ENCODE results near the gene C3orf62. TPM values are rescaled to one million over a fixed set of nuclear protein-coding genes. Genes with fewer than 3 reads are reported as not detected.

Gene C3orf62
- total RNA-seq, 3 donors from 2014 or later: 4.2 to 5.1 (median 4.3) TPM

DNA sequence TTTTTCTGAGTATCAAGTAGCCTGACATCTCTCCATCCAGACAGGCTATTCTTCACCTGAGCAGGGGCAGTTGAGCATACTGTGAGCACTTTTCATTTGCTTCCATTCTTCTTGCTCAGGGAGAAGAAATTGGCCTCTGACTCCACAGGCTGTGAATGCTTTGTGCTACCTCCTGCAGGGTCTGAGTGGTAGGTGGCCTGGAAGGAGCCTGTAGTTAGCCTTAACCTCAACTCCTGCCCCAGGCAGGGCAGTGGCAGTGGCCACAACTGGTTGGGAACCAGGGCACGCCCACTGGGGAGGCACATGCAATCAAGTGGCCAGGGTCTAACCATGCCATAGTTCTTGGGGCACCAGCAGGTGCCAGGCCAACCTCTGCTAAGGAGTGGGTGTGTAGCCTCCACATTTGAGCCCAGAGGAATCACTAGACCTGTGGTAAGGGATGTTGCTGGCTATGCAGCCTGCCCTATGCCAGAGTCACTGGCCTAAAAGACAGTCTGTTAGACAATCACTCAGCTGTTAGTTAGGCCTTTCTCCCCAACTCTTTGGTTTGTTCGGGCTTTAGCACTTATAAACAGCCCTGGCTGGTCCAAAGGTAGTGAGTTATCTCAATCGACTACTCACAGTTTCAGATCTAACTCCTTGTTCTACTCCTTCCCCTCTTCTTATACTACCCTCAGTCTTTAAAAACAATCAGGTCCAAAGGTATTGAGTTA, 7.4 kb downstream of the C3orf62 start:
- Histone ChIP-seq H3K4me1 (no peaks in the 10 kb centered on the region), H3K27ac (no peak overlapping the region), H3K9me3 (no peaks in the 10 kb centered on the region), H3K27me3 (no peaks in the 10 kb centered on the region), H3K36me3 (no peaks in the 10 kb centered on the region), H3K4me3 (no peak overlapping the region)
- TF ChIP-seq, protein P1, sequence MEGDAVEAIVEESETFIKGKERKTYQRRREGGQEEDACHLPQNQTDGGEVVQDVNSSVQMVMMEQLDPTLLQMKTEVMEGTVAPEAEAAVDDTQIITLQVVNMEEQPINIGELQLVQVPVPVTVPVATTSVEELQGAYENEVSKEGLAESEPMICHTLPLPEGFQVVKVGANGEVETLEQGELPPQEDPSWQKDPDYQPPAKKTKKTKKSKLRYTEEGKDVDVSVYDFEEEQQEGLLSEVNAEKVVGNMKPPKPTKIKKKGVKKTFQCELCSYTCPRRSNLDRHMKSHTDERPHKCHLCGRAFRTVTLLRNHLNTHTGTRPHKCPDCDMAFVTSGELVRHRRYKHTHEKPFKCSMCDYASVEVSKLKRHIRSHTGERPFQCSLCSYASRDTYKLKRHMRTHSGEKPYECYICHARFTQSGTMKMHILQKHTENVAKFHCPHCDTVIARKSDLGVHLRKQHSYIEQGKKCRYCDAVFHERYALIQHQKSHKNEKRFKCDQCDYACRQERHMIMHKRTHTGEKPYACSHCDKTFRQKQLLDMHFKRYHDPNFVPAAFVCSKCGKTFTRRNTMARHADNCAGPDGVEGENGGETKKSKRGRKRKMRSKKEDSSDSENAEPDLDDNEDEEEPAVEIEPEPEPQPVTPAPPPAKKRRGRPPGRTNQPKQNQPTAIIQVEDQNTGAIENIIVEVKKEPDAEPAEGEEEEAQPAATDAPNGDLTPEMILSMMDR (IDR thresholded peaks at IDR 0.05): no peak
- no peak for TF ChIP-seq POLR2A (IDR thresholded peaks at IDR 0.05)
- intact Hi-C loops (cut with DNase I; ENCODE audit: low total_unique reads): no loop called here
- no peak for DNase-seq (ENCODE audit: low spot score in 2 of 2)

DNA sequence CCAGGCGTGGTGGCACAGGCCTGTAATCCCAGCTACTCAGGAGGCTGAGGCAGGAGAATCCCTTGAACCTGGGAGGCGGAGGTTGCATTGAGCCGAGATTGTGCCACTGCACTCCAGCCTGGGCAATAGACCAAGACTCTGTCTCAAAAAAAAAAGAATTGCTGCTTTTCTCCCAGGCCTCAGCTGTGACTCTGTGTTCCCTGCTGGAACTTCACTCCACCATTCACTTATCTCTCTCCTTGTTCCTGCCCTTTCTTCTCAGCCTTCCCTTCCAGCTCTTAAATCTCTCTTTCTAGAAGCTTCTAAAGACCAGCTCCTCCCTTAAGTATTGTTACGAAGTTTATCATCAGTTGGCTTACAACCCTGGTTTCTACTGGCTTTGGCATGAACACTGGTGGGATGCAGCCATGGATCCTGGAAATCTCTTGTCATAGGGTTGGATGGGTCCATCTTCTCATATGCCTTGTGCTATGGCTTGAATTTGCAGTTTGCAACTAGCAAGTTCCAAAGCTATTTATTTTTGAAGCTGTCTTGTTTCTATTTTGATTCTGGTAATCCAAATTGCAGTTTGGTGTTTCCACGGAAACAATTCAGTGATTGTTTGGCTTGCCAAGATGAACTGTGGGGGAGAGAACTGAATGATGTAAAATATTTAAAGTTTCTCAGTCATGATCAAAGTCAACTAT, 10.5 kb downstream of the C3orf62 start:
- intact Hi-C loops (cut with DNase I; ENCODE audit: low total_unique reads): no loop called here
- H3K9me3 ChIP-seq: no peaks in the 10 kb centered on the region

DNA sequence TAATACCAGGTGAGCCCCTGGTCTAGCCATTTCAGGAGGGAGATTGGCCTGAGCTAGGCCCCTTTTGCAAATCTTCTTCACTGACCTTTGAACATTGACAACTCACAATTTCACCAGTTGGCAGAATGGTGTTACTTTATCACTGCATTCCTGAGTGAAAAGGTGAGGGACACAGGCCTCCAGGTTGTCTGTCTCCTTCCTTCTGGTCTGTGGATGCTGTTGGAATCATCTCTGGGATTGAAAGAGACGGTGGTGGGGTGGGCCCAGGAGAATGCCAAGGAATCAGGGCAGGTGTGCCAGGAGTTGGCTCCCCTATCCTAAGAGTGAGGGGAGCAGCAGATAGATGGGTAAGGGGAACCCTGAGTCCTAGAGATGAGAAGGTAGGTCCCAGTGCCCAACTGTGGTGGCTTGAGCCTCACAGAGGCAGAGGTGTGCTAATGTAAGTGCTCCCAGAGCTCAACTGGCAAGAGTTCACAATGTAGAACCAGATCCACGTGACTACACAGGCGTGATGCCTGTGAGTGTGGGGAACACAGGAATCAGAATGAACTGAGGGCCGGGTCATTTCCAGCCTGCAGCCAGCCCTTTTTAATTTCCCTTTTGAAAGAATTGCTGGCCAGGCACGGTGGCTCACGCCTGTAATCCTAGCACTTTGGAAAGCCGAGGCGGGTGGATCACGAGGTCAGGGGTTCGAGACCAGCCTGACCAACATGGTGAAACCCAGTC, 11.2 kb downstream of the C3orf62 start:
- no peak for DNase-seq (ENCODE audit: low spot score in 2 of 2)
- intact Hi-C loops (cut with DNase I; ENCODE audit: low total_unique reads): no loop called here
- no peaks in the 10 kb centered on the region for H3K27me3 ChIP-seq
- H3K4me1 ChIP-seq: no peaks in the 10 kb centered on the region
- TF ChIP-seq POLR2AphosphoS5 (IDR thresholded peaks at IDR 0.05): no peak
- TF ChIP-seq, protein P1 (IDR thresholded peaks at IDR 0.05): no peak
- no peak for TF ChIP-seq POLR2A (IDR thresholded peaks at IDR 0.05)
- H3K27ac ChIP-seq: peak overlapping the region; percentile 48 to 85
- no peak overlapping the region for H3K4me3 ChIP-seq
- no peaks in the 10 kb centered on the region for H3K36me3 ChIP-seq
- no peaks in the 10 kb centered on the region for H3K9me3 ChIP-seq

More for the DNA sequence above, 10.5 kb downstream of the C3orf62 start:
- no peak for TF ChIP-seq POLR2AphosphoS5 (IDR thresholded peaks at IDR 0.05)
- TF ChIP-seq POLR2A (IDR thresholded peaks at IDR 0.05): no peak
- TF ChIP-seq, protein P1 (IDR thresholded peaks at IDR 0.05): no peak
- H3K27ac ChIP-seq: peak overlapping the region; percentile 48 to 85
- H3K36me3 ChIP-seq: no peaks in the 10 kb centered on the region
- no peaks in the 10 kb centered on the region for H3K4me1 ChIP-seq
- DNase-seq (ENCODE audit: low spot score in 2 of 2): no peak
- H3K4me3 ChIP-seq: no peak overlapping the region
- no peaks in the 10 kb centered on the region for H3K27me3 ChIP-seq

DNA sequence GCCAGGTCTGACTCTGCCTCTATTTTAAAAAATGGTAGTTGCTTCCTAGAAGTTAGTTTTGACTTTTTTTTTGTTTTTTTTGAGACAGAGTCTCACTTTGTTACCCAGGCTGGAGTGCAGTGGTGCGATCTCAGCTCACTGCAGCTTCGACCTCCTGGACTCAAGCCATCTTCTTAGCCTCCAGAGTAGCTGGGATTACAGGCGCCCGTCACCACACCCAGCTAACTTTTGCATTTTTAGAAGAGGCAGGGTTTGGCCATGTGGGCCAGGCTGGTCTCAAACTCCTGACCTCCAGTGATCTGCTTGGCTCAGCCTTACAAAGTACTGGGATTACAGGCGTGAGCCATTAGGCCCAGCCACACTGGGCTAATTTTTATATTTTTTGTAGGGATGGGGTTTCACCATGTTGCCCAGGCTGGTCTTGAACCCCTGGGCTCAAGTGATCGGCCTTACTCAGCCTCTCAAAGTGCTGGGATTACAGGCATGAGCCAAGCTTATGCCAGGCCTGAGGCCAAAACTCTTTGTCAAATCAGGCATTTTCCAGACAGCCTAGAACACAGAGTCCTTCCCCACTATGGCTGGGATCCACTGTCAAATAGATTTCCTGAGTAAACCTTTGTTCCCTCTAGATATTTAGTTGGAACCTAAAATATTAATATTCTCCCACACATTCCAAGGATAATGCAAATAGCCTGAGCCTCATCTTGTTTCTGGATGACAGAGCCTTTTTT, 13.7 kb downstream of the C3orf62 start:
- Histone ChIP-seq H3K4me1 (no peaks in the 10 kb centered on the region), H3K27ac (peak overlapping the region; percentile 36 to 75), H3K36me3 (no peaks in the 10 kb centered on the region), H3K27me3 (no peaks in the 10 kb centered on the region), H3K4me3 (no peak overlapping the region), H3K9me3 (no peaks in the 10 kb centered on the region)
- peak in 1 of 2 donors; percentile 56 for DNase-seq (ENCODE audit: low spot score in 2 of 2)
- no peak for TF ChIP-seq POLR2AphosphoS5 (IDR thresholded peaks at IDR 0.05)
- no peak for TF ChIP-seq POLR2A (IDR thresholded peaks at IDR 0.05)
- TF ChIP-seq, protein P1 (IDR thresholded peaks at IDR 0.05): no peak
- intact Hi-C loops (cut with DNase I; ENCODE audit: low total_unique reads): no loop called here

Data from breast epithelium (tissue), 4 donors.